ENCODE measurements around the gene CALCOCO1. TPM values are rescaled to one million over a fixed set of nuclear protein-coding genes. Genes with fewer than 3 reads are reported as not detected.
"Not testable (repeated sequence)": the region's sequence is repeated elsewhere in the genome, so short reads cannot be mapped to it uniquely, and the experiment has no call there.

The CALCOCO1 gene, protein sequence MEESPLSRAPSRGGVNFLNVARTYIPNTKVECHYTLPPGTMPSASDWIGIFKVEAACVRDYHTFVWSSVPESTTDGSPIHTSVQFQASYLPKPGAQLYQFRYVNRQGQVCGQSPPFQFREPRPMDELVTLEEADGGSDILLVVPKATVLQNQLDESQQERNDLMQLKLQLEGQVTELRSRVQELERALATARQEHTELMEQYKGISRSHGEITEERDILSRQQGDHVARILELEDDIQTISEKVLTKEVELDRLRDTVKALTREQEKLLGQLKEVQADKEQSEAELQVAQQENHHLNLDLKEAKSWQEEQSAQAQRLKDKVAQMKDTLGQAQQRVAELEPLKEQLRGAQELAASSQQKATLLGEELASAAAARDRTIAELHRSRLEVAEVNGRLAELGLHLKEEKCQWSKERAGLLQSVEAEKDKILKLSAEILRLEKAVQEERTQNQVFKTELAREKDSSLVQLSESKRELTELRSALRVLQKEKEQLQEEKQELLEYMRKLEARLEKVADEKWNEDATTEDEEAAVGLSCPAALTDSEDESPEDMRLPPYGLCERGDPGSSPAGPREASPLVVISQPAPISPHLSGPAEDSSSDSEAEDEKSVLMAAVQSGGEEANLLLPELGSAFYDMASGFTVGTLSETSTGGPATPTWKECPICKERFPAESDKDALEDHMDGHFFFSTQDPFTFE
- total RNA-seq (2014; rRNA removed; shearing (Covaris generic)) = 28.3 and 47.3 TPM in 2 replicates

DNA sequence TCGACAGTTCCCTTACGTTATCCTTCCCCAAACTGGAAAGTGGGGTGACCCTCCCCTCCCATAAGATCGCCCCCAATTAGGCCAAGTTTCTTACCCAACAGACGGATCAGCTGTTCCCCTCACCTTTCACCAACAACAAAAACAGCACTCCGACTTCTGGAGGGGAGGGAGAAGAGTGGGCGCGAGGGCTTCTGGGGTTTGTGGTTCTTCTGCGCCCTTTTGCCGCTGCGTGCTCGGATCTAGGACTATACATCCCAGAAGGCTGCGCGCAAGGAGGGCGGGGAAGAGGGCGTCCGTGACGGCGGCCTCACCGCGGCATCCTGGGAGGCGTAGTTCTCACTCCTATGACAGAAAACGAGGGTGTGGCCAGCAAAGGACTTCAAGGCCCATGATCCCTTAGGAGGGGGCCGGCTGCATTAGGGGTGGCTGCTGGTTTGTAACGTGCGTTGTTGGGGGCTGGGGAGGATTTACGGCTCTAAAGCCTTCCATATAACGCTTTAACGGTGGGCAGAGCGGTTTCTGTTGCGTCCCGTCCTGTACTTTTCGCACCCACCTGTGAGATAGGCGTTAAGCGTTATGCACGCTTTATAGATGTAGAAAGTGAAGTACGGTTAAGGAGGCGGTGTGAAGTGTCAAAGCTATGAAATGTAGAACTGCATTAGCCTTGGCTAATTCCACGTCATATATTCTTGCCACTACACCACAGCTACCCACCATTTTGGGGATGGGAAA lies at the start of gene CALCOCO1:
CALCOCO1 (minus strand) TSS at position 143 of the 732 bp plus-strand sequence. CDS start 2,210 bp downstream, outside the sequence.
- peak; percentile 98 for DNase-seq (ENCODE audit: low read depth)

DNA sequence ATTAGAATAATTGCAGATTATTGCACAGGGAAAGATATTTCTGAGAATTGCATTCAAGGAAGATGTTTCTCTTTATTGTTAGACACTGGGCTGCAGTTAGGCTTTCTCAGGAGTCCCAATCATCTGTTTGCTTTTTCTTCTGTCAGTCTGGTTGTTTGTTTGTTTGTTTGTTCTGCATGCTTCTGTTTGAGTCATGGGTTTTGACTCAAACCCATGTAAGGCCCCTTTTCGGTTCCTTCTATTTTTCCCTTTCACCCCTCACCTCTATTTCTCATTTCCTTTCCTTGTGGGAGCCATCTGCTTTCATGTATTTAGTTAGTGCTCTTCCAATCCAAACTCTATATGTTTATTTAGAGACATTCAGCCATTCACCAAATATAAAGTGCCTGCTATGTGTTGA lies 49.6 kb upstream of the CALCOCO1 start:
- no peak for DNase-seq (ENCODE audit: low read depth)

DNA sequence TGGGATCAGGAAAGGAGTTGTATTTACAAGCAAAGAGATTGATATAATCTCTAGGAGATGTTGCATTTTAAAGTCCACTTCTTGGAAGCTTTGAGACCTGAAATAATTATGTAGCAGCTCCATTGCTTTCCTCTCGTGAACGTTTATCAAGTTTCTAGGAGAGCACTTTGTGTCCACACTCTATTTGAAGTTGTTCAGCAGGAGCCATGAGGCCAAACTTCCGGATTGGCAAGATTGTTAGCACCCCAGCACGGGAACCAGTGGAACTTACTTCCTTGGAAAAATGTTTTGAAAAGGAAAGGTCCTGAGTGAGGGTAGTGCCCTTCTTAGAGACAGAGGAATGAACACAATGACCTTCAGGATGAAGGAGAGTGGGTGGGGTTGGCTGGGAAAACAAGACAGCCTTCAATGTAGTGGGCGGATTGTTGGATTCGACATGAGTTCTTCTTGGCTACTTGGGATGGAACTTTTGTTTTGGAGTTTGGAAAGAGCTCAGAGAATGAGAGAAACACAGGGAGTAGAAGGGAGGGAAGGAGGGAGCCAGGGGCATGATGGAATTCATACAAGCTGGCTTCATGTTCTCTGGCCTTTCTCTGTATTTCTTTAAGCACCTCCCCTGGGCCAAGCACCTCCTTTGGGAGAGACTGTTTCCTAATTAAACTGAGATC lies 48.4 kb upstream of the CALCOCO1 start:
- no peak for DNase-seq (ENCODE audit: low read depth)

DNA sequence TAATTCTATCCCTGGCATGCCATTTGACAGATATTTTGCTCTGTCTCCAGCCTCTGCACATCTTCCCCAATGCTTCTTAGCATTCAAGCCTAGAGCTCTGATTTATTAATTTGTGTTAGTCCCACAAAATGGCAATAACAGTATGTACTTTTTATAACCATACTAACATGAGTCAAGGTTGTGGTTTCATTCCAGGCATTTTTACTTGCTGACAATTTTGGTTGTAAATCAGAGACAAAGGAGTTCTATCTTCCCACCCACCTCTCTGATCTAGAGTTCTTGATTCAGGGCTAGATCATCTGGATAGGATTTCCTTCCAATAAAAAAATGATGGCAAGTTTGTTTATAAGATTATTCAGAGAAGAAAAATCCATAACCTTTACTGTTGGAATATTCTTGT lies 43.0 kb upstream of the CALCOCO1 start:
- DNase-seq (ENCODE audit: low read depth) = peak; percentile 96

DNA sequence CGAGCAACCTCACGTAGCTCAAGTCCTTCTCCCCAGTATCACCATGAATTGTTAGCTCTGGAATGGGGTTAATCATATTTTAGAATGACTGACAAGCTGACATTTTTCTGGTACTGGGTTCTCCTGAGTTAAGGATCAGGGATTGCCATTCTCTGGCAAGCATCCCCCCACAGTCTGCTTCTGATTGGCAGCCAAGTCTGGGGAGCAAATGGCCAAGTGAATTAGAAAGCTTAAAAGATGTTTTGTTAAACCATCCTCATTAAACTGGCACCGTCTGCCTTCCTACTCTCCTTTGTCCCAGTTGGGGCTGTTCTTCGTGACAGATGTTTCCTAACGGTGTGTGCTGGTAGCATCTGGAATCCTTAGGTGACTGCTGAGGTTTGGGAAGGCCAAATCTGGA lies 41.7 kb upstream of the CALCOCO1 start:
- no peak for DNase-seq (ENCODE audit: low read depth)

DNA sequence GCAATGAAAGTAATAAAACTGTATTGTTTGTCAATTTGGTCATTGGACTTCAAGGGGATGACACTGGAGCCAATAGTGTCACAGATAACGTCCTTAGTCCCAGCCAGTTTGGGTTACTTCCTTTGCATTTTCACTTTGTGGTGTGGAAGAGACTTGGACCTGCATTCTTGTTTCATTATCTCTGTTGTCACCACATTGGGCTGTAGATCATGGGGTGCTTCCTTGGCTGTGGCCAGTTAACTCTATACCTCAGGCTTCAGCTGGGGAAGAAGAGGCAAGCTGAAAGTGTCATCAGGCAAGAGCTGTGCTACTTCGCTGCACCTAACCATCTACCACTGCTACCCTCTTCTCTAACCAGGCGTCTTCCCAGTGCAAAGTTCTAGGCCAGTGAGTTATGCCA lies 39.6 kb upstream of the CALCOCO1 start:
- peak; percentile 59 for DNase-seq (ENCODE audit: low read depth)

DNA sequence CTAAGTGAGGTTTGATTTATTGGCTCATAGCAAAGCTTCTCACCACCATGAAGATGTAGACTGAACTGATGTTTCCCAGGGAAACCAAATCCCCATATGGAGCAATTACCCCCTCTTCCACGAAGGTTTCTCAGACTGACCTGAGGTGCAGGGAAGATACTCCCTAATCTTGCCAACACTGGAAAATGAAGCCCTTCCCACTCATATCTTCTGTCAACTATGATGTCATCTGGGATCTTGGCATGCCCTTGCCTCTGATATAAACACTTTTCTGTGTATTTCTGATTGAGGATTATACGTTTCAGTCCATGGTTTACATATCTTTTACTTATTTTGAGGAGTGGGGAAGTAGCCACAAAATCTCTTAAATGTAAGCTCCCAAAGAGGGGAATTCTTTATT lies 38.6 kb upstream of the CALCOCO1 start:
- no peak for DNase-seq (ENCODE audit: low read depth)

DNA sequence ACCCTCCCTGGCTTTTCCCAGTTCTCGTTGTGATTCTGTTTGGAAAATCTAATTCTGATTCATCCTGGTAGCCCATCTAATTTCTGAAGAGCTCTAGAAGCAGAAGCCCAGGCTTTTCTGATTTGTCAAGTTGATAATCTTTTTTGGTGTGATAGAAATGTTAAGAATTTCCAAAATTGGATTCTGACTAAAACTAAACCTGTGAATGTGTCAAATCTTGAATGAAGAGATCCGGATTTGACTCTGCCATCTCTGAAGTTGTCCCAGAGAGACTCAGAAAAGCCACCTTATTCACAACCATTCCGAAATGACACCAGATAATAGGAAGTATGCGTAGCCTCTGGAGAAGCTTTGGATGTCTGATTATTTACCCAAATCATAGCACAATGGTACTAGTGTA lies 37.4 kb upstream of the CALCOCO1 start:
- DNase-seq (ENCODE audit: low read depth) = no peak

DNA sequence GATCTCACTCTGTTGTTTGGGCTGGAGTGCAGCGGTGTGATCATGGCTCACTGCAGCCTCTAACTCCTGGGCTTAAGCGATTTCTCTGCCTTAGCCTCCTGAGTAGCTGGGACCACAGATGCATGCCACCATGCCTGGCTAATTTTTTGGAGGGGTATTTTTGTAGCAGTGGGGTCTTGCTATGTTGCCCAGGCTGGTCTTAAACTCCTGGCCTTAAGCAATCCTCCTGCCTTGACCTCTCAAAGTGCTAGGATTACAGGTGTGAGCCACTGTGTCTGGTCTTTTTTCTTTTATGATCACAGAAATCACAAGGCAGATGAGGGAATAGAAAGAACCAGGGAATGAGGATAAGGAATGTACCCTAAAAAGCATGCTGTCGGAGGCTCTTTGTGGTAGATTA lies 35.5 kb upstream of the CALCOCO1 start:
- not testable (repeated sequence) for DNase-seq (ENCODE audit: low read depth)

DNA sequence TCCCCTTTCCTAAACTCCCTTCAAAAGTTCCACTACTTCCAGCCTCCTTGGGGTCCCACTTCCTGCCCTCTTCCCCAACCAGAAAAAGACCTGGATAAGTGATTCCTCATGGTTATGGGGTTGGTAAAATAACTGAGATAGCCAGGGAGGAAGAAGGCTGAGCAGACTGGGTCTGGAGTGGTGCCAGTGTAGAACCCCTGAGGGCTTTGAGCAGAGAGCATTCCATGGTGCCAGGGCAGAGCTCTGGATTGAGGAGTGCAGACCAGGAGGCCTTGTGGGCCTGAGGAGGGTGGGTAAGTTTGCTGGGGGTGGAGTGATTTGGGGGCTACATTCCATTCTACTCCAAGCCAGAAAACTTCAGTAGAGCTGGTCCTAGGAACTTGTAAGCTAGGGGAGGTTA lies 34.1 kb upstream of the CALCOCO1 start:
- peak; percentile 64 for DNase-seq (ENCODE audit: low read depth)

DNA sequence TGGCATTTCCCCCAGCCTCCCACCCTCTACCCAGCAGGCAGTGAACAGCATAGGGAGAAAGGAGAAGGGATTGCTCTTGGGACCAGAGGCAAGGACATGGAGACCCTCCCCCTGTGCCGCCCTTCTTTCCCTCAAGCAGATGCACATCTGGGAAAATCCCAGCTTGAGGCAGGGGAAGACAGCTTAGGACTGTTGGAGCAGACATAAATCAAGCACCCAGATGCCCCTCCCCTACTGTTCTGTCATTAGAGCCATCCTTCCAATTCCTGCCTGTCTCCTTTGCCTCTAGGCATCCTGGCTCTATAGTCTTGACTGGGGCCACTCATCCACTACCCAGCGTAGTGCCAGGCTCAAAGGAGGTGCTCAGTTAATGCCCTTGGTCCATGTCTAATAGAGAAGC lies 32.0 kb upstream of the CALCOCO1 start:
- no peak for DNase-seq (ENCODE audit: low read depth)

DNA sequence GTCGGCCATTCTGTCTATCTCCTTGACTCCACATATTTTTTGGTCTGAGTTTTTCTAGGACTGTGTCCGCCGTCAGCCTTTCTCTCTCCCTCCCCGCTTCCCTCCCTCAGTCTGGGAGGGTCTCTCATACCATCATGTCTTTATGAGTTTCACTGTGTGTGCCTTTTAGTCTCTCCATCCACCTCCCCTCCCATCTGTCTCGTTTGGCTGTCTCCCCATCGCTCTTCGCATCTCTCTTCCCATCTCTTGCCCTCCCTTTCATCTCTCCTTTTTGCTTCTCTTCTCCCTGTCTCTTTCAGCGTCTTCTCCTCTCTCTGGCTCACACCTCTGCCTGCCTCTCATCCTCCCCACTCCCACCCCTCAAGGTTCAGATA lies 31.5 kb upstream of the CALCOCO1 start:
- DNase-seq (ENCODE audit: low read depth) = no peak

DNA sequence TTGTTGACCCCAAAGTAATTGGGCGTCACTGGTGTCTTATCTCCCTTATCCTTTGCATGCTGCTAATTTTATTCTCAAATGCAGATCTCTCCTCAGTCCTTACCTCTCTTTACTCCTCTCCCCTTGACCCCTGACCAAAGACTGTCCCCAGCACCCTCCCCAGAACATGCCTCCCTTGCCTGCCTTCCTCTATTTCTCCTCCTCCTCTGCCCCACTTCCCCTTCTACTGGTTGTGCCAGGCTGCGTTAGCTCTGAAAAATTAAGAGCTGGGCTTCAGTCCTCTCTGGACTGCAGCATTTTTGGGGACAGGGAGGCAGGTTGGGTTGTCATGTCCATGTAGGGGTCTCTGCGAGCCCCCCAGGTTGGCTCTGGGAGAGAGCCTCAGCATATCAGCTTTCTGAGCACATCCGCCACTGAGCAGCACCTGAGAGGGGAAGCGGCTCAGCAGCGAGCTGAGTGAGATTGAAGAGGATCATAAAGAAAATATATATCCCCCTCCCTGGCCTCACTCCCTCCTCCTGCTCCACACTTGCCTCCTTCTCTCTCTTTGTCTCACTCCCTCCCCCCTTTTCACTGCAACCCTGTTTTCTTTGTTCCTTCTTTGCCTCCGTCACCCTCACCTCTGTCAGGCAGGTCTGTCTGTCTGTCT lies 31.0 kb upstream of the CALCOCO1 start:
- no peak for DNase-seq (ENCODE audit: low read depth)

DNA sequence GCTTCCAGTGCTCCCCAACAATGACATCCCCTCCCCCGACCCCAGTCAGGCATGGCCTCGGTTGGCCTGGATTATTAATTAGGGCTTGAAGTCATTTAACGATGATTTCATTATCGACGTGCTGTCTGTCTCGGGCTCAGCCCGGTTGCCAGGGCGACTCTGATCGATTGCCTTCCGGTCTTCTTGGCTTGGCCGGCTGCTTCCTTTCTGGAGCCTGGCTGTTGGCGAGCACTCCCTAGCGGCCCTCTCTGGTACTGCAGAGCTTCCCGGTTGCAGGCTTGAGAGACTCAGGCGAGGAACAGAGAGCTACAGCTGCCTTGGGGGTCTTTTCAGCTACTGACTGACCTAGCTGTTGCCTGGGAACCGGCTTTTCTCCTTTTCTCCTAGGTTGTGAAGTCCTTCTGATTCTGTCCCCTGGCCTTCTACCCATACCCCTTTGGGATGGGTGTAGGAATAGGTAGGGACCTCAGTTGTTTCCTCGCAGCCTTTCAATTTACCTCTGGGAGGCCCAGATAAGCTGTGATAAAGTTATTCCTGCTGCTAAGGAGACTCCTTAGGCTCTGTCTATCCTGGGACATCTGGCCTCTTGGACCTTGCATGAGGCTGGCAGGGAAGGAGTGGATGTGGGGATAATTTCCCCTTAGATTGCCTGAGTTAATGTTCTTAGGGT lies 30.0 kb upstream of the CALCOCO1 start:
- peak; percentile 38 for DNase-seq (ENCODE audit: low read depth)

DNA sequence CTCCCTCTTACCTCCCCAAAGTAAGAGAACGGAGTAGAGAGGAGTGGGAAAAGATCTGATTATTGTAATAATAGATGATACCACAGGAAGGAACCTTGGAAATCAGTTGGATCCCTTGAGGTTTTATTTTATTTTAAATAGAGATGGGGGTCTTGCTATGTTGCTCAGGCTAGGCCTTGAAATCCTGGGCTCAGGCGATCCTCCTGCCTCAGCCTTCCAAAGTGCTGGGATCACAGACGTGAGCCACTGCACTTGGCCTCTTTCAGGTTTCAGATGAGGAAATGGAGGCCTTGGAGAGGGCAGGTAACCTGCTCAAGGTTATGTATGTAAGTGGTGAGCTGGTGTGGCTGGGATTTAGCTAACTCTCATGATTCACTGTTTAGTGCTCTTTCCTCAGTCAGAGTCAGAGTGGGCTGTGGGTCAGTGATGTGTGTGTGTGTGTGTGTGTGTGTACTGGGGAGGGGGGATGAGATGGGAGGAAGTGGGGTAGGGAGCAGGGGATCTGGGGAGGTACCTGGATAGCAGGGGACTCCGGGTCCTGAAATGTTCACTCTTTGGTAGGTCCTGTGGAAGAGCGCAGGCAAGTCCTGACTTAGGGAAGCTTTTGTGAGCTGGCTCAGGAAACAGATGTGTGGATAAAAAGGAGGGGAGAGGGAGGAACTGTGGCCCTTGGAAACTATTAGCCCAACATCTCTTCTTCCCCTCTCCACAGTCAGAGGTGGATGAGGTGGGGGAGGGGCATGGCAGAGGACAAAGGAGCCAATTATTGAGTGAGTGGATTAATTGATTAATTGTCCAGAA lies 29.2 kb upstream of the CALCOCO1 start:
- DNase-seq (ENCODE audit: low read depth) = no peak

DNA sequence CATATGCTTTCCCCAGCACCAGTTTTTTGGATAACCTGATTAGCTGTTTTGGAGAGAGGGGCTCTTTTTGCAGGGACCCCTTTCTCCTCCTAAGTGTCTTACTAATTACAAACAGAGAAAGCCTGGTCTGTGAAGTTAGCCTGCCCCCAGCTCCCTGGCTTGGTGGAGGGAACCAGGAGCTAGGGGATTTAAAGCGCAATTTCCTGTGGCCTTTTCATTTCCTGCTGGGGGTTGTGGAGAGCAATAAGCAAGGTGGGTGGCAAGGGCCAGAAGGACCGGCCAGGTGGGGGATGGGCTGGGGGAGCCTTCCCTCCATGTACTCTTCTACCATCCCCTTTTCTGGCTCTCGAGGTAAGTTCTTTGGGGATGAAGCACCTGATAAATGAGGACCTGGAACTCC lies 28.6 kb upstream of the CALCOCO1 start:
- no peak for DNase-seq (ENCODE audit: low read depth)

DNA sequence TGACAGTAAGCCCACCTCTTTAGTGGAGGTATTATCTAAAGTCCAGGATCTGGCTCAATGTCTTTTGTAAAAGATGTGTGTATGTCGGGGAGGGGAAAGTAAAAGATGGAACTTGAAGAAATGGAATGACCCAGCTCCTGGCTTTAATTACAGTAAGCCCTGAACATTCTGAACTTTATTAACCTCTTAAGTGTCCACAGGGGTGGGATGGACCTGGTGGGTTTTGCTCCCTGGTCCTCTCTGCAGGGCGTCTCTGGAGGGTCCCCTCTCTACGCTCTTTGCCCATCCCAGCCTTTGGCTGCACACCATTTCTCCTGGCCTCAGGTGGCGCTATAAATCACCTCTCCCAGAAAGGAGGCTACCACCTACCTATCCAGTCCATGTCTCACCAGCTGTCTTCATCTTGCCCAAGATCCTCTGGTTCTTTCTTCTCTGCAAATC lies 28.2 kb upstream of the CALCOCO1 start:
- no peak for DNase-seq (ENCODE audit: low read depth)

DNA sequence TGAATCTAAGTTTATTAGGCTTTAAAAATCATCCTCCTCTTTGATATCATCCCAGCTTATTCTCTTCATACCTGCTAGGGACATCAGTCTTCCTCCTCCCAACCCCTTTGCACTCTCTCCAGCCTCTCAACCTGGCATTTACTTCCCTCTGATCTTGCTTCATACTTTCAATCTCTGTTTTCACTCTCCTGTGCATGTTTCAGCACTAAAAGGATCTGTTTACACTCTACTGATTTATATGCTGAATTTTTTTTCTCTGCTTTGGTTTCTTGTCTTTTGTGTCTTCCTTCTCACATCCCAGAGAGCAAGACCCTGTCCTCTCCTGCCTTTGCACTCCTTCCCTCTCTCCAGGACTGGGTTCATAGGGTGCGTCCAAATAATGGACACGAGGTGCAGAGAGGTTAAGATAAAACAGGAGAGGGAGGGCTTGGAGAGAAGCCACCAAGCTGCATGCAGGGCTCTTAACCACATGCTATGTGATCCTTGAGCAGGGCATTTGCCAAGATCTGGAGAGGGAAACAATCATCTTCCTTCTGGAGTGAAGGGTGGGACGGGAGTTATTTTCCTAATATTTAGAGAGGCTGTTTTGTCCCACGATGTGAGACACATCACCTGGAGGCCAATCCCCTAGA lies 27.5 kb upstream of the CALCOCO1 start:
- DNase-seq (ENCODE audit: low read depth) = peak; percentile 69

DNA sequence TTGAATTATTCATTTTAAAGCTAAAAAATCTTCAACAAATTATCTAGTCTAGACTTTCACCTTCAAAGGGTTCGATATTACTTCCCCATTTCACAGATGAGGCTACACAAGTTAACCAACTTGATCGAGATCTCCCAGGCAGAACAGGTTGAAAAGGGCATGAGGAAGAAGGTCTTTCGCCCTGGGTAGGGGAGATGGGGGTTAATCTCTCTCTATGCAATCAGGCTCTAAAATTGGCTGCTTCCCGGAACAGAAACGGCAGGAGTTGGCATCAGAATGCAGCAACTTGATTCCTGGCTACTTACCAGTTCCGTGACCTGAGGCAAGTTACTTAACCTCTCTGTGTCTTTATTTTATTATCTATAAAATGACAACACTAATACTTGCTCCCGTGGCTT lies 26.9 kb upstream of the CALCOCO1 start:
- no peak for DNase-seq (ENCODE audit: low read depth)

DNA sequence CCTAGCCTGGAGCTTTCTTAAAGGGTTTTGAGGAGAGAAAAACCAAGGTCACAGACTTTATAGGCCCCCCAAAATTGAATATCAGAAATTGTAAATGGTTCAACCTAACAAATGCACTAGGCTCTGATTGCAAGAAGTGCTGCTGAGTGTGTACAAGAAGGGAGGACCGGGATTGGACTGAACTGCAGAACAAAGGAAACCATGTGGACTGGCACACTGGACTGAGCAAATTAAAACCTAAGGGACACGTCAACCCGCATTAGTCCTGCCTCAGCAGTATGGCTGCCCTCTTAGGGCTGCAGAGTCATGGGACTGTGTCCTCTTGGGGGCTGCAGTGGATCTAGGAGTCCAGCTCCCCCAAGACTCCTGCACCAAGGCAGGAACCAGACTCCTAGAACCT lies 25.4 kb upstream of the CALCOCO1 start:
- no peak for DNase-seq (ENCODE audit: low read depth)
